Measurements from ENCODE around the gene LRP1B. TPM values are rescaled to one million over a fixed set of nuclear protein-coding genes. Genes with fewer than 3 reads are reported as not detected.

Gene LRP1B
- total RNA-seq, 1 experiment from 2014 or later: 0.52 TPM

DNA sequence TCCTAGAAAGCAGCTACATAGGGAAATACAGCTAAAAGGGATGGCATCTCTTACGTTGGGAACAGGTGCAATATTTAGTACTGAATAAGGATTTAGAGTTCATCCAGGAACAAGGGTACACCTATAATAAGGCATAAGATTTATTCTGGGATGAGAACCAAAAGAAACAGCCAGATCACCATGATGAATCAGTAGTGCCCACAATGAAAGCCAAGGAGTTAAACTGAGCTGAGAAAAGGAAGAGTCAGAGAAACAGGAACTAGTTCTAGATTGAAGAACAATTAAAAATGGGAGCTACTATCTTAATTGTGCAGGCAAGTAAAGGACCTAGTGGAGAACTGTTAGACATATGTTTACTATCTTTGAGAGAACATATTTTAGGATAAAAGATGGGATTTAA is 692.3 kb downstream of the LRP1B start:
- no peak for DNase-seq (ENCODE audit: low spot score)
- H3K9me3 Mint-ChIP-seq: peaks cover 24% of the 10 kb centered on the region
- H3K4me1 Mint-ChIP-seq: no peaks in the 10 kb centered on the region

DNA sequence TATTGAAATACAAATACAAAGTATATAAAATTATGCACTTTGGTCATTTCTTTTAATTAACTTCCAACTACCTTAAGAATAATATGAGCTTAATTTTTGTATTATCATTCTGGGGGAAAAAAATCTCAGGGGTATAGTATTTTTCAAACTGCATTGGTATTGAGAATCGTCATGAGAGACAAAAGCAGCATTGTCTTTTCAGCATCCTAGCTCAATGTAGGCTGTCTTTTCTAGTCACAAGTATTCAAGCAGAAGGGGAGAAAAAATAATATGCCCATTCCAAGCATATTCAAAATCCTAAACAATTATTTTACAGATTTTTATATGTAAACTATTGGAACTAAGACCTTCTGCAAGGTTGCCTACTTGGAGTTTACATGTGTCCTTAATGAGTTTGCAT is 693.3 kb downstream of the LRP1B start:
- DNase-seq (ENCODE audit: low spot score): no peak
- Mint-ChIP-seq H3K27ac (no peak overlapping the region), H3K9me3 (peaks cover 26% of the 10 kb centered on the region), H3K4me1 (no peaks in the 10 kb centered on the region), H3K4me3 (no peak overlapping the region), H3K27me3 (ENCODE audit: low read depth) (no peaks in the 10 kb centered on the region), H3K36me3 (peaks cover 17% of the 10 kb centered on the region)
- ATAC-seq: no peak
- TF ChIP-seq, protein P1, sequence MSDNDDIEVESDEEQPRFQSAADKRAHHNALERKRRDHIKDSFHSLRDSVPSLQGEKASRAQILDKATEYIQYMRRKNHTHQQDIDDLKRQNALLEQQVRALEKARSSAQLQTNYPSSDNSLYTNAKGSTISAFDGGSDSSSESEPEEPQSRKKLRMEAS (CRISPR knock-in tag; IDR thresholded peaks at IDR 0.05): no peak
- TF ChIP-seq FOXP1 (CRISPR knock-in tag; IDR thresholded peaks at IDR 0.05; ENCODE audit: borderline replicate concordance): no peak
- TF ChIP-seq, protein P2, sequence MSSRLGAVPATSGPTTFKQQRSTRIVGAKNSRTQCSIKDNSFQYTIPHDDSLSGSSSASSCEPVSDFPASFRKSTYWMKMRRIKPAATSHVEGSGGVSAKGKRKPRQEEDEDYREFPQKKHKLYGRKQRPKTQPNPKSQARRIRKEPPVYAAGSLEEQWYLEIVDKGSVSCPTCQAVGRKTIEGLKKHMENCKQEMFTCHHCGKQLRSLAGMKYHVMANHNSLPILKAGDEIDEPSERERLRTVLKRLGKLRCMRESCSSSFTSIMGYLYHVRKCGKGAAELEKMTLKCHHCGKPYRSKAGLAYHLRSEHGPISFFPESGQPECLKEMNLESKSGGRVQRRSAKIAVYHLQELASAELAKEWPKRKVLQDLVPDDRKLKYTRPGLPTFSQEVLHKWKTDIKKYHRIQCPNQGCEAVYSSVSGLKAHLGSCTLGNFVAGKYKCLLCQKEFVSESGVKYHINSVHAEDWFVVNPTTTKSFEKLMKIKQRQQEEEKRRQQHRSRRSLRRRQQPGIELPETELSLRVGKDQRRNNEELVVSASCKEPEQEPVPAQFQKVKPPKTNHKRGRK (CRISPR knock-in tag; IDR thresholded peaks at IDR 0.05; ENCODE audit: borderline replicate concordance): no peak
- TF ChIP-seq SP1 (CRISPR knock-in tag; conservative IDR thresholded peaks at IDR 0.05): no peak
- TF ChIP-seq RORB (CRISPR knock-in tag; IDR thresholded peaks at IDR 0.05): no peak
- no peak for TF ChIP-seq CREB1 (CRISPR knock-in tag; IDR thresholded peaks at IDR 0.05)
- TF ChIP-seq, protein P3, sequence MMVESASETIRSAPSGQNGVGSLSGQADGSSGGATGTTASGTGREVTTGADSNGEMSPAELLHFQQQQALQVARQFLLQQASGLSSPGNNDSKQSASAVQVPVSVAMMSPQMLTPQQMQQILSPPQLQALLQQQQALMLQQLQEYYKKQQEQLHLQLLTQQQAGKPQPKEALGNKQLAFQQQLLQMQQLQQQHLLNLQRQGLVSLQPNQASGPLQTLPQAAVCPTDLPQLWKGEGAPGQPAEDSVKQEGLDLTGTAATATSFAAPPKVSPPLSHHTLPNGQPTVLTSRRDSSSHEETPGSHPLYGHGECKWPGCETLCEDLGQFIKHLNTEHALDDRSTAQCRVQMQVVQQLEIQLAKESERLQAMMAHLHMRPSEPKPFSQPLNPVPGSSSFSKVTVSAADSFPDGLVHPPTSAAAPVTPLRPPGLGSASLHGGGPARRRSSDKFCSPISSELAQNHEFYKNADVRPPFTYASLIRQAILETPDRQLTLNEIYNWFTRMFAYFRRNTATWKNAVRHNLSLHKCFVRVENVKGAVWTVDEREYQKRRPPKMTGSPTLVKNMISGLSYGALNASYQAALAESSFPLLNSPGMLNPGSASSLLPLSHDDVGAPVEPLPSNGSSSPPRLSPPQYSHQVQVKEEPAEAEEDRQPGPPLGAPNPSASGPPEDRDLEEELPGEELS (CRISPR knock-in tag; IDR thresholded peaks at IDR 0.05): no peak
- TF ChIP-seq, protein P4, sequence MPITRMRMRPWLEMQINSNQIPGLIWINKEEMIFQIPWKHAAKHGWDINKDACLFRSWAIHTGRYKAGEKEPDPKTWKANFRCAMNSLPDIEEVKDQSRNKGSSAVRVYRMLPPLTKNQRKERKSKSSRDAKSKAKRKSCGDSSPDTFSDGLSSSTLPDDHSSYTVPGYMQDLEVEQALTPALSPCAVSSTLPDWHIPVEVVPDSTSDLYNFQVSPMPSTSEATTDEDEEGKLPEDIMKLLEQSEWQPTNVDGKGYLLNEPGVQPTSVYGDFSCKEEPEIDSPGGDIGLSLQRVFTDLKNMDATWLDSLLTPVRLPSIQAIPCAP (CRISPR knock-in tag; IDR thresholded peaks at IDR 0.05): no peak
- TF ChIP-seq RELA (CRISPR knock-in tag; IDR thresholded peaks at IDR 0.05; ENCODE audit: borderline replicate concordance): no peak
- no peak for TF ChIP-seq SOX15 (CRISPR knock-in tag; IDR thresholded peaks at IDR 0.05)
- TF ChIP-seq, protein P5, sequence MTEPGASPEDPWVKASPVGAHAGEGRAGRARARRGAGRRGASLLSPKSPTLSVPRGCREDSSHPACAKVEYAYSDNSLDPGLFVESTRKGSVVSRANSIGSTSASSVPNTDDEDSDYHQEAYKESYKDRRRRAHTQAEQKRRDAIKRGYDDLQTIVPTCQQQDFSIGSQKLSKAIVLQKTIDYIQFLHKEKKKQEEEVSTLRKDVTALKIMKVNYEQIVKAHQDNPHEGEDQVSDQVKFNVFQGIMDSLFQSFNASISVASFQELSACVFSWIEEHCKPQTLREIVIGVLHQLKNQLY (CRISPR knock-in tag; IDR thresholded peaks at IDR 0.05): no peak
- TF ChIP-seq NFE2L1 (CRISPR knock-in tag; IDR thresholded peaks at IDR 0.05): no peak
- TF ChIP-seq ELF4 (CRISPR knock-in tag; IDR thresholded peaks at IDR 0.05; ENCODE audit: low read depth): no peak
- TF ChIP-seq, protein P6, sequence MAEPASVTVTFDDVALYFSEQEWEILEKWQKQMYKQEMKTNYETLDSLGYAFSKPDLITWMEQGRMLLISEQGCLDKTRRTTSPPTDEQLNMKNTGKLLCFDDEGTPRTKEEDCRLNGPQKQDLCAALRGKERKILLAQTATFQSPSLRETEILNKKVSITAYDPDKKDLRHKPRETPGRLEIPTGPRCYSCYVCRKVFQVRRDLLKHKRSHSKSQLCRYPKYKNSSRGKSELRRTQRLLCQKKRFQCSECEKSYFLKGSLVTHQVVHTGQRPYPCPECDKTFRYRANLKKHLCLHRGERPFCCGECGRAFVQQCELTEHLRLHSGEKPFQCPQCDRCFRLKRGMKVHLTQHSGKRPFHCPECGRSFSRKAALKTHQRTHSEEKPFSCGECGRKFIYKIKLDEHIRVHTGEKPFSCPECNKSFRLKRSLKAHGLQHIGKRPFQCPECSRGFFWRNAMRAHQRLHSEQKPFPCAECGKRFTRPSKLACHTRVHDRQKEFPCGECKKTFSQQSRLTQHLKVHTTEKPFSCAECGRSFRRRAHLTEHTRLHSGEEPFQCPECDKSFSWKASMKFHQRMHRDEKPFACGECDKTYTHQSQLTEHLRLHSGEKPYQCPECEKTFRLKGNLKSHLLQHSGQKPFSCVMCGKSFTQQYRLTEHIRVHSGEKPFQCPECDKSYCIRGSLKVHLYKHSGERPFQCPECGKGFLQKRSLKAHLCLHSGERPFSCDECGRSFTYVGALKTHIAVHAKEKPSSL (CRISPR knock-in tag; conservative IDR thresholded peaks at IDR 0.05): no peak
- no peak for TF ChIP-seq FOXJ3 (CRISPR knock-in tag; IDR thresholded peaks at IDR 0.05; ENCODE audit: borderline replicate concordance)
- no peak for TF ChIP-seq ETV6 (CRISPR knock-in tag; IDR thresholded peaks at IDR 0.05)
- no peak for TF ChIP-seq MYBL2 (CRISPR knock-in tag; IDR thresholded peaks at IDR 0.05)
- ChIA-PET POLR2A (no interaction called here), CTCF (no interaction called here)

More for the DNA sequence above, 692.3 kb downstream of the LRP1B start:
- TF ChIP-seq ZNF416 (CRISPR knock-in tag; IDR thresholded peaks at IDR 0.05) (no peak), ZNF232 (CRISPR knock-in tag; IDR thresholded peaks at IDR 0.05) (no peak), SP1 (CRISPR knock-in tag; conservative IDR thresholded peaks at IDR 0.05) (no peak), OVOL2 (CRISPR knock-in tag; IDR thresholded peaks at IDR 0.05; ENCODE audit: borderline replicate concordance) (no peak), CREM (CRISPR knock-in tag; IDR thresholded peaks at IDR 0.05) (no peak)
- TF ChIP-seq, protein P6 (CRISPR knock-in tag; conservative IDR thresholded peaks at IDR 0.05): no peak
- TF ChIP-seq, protein P7, sequence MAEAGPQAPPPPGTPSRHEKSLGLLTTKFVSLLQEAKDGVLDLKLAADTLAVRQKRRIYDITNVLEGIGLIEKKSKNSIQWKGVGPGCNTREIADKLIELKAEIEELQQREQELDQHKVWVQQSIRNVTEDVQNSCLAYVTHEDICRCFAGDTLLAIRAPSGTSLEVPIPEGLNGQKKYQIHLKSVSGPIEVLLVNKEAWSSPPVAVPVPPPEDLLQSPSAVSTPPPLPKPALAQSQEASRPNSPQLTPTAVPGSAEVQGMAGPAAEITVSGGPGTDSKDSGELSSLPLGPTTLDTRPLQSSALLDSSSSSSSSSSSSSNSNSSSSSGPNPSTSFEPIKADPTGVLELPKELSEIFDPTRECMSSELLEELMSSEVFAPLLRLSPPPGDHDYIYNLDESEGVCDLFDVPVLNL (CRISPR knock-in tag; IDR thresholded peaks at IDR 0.05; ENCODE audit: borderline replicate concordance, low read depth): no peak
- TF ChIP-seq, protein P8, sequence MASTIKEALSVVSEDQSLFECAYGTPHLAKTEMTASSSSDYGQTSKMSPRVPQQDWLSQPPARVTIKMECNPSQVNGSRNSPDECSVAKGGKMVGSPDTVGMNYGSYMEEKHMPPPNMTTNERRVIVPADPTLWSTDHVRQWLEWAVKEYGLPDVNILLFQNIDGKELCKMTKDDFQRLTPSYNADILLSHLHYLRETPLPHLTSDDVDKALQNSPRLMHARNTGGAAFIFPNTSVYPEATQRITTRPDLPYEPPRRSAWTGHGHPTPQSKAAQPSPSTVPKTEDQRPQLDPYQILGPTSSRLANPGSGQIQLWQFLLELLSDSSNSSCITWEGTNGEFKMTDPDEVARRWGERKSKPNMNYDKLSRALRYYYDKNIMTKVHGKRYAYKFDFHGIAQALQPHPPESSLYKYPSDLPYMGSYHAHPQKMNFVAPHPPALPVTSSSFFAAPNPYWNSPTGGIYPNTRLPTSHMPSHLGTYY (CRISPR knock-in tag; IDR thresholded peaks at IDR 0.05): no peak
- ChIA-PET CTCF (no interaction called here), POLR2A (no interaction called here)
- no peak for ATAC-seq
- Mint-ChIP-seq H3K36me3 (peaks cover 16% of the 10 kb centered on the region), H3K27ac (no peak overlapping the region), H3K4me3 (no peak overlapping the region), H3K27me3 (ENCODE audit: low read depth) (no peaks in the 10 kb centered on the region)

Measured in WTC11 (cell line).